HG03159 (cell line): Measurements from ENCODE around the gene TRIM73.
A peak's percentile ranks its signal among the peaks of the same experiment; 100 is the strongest.
"Not testable (repeated sequence)": the region's sequence is repeated elsewhere in the genome, so short reads cannot be mapped to it uniquely, and the experiment has no call there.

Source experiments
- ATAC-seq: cut with Tn5 transposase; IDR thresholded peaks from one replicate; pipeline ENCODE4 v1.9.1; 2021; ENCODE audit warnings: mild to moderate bottlenecking, moderate library complexity; ENCODE audit not compliant: unreplicated experiment

TRIM73 gene

DNA sequence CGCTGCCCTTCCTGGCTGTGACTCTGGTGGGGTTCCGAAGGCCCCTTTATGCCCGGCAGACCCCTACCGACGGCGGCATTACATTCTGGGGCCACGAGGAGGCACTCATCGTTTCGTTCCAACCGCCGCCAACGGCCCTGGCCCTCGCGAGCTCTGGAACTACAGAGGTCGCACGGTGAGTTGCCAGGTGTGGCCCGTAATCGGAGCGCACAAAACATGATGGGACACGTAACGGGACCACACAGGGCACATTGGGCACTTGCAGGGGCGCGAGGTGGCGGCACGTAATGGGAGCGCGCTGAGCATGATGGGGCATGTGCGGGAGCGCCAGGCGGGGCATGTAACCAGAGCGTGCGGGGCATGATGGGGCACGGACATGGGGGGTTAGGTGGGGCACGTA lies at the start of gene TRIM73:
TRIM73 (plus strand) TSS at position 301 of the 400 bp plus-strand sequence. CDS start 3,305 bp downstream, outside the sequence.
- ATAC-seq: not testable (repeated sequence)

DNA sequence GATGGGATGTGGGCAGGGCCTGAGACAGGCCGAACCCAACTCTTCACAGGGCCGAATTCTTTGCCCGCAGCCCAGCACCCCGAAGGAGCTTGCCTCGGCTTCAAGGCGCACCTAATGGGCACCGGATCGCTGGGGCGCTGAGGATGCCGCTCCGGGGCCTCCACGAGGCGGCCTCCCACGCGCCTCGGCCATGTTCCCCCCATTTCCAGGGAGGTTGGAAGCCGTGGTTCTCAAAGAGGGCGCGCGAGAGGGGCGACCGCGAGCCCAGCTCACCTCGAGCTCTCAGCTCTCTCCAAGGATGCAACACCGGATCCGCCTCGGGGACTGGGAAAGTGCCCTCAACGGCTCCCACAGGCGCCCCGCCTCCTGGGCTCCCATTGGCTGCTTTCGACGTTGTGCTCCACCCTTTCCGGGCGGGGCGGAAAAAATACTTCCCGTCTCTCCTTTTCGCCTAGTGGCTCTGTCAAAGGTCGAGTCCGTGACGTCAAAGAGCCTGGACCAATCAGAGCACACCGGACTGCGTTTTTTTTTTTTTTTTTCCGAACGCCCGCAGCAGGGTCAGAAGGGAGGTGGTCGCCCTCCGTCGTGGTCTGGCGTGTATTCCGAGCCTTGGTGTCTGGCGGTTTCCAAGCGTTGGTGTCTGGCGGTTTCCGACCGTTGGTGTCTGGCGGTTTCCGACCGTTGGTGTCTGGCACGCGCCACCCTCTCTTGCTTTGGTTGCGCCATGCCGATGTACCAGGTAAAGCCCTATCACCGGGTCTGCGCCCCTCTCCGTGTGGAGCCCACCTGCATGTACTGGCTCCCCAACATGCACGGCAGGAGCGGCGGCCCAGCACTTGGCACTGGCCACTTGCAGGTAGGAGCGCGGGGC lies 36.5 kb upstream of the TRIM73 start:
- ATAC-seq: peak; percentile 73

DNA sequence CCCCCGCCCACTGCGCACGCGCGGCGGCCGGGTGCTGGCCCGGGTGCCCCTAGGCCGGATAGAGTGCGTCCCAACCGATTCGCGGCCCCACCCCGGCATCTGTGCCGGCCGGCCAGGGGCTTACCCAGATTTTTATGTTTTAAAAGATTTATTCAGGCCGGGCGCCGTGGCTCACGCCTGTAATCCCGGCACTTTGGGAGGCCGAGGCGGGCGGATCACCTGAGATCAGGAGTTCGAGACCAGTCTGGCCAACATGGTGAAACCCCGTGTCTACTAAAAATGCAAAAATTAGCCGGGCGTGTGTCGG lies 35.9 kb upstream of the TRIM73 start:
- not testable (repeated sequence) for ATAC-seq

DNA sequence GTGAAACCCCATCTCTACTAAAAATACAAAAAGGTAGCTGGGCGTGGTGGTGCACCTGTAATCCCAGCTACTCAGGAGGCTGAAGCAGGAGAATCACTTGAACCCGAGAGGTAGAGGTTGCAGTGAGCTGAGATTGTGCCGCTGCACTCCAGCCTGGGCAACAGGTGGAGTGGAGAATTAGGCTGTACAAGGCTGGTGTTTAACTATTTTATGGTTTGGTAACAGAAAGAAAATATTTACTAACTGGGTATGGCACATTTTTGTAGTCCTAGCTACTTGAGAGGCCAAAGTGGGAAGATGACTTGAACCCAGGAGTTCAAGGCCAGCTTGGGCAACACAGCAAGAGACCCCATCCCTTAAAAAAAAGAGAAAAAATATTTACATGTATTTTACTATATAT lies 31.4 kb upstream of the TRIM73 start:
- not testable (repeated sequence) for ATAC-seq

DNA sequence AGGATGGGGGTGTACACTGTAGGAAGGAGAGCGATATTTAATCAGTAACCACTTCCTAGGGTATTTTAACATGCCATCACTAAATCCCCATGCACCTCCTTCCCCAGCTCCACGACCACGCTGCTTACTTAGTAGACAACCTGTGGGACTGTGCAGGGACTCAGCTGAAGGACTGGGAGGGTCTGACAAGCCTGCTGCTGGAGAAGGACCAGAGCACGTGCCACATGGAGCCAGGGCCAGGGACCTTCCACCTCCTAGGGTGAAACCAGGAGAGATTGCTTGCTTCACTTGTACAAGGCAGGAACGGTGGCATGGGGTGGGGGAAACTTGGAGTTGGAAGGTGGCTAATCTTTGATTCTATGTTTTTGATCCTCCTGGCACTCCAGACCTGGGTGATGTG lies 28.8 kb upstream of the TRIM73 start:
- not testable (repeated sequence) for ATAC-seq

DNA sequence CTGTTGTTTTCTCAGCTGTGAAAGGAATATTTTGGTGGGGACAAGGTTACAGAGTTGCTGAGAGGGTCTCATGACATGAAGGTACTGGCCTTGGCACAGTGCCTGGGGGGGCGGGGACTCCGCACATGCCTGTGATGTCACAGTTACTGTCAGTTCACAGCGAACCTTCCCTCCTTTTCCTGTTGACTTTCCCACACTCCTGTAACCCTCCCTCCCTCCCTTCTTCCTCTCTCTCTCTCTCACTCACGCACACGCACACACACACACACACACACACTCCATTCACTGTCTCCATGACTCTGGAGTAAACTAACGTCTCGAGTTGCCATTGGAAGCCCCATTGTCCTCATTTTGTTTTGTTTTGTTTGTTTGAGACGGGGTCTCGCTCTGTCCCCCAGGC lies 28.1 kb upstream of the TRIM73 start:
- not testable (repeated sequence) for ATAC-seq

DNA sequence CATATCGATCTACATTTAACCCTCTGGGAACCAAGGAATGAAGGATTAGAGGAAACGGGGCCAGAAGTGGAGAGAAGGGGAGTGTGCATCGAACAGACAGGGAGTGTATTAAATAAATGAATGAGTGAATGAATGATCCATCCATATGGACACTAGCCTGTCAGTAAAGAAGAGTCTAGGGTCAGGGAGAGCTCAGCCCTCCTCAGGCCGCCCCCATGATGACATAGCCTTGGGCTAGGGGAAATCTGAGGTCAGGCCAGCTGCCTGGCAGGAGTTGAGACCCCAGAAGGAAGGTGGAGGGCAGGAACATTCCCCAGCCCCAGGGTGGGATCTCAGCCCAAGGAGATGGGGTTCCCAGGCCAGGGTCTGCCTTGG lies 21.3 kb upstream of the TRIM73 start:
- ATAC-seq: not testable (repeated sequence)

DNA sequence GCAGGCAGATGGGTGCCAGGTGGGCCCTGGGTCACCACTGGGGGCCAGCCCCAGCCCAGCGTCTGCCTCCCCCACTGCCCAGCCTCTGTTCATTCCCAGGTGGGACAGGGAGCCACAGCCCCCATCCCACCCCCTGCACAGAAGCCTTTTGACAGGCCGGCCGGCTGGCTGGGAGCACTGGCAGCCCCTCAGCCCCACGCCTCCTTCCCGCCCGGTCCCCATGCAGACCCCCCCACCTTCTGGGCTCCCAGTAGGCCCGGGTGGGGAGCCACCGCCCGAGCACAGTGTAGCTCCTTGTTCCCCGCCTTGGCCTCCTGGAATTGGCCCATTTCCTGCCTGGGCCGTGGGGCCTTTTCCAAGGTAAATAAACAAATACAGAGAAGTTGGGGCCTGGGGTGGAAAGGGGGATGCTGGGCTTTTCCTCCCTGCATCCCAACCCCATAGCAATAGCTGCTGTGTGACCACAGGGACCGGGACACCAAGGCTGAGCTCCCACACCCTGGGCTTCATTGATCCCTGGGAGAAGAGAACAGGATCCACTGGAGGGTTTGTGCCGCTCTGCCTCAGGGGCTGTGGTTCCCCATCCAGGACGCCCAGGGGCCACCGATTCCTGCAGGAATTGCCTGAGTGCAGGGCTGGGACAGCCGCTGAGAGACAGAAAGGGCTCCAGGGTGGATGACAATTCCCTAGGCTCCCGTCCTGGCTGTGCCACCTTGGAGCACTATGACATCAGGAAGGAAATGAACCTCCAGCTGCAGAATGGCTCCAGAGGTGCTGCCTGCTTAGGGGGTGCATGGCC lies 20.7 kb upstream of the TRIM73 start:
- ATAC-seq: not testable (repeated sequence)

DNA sequence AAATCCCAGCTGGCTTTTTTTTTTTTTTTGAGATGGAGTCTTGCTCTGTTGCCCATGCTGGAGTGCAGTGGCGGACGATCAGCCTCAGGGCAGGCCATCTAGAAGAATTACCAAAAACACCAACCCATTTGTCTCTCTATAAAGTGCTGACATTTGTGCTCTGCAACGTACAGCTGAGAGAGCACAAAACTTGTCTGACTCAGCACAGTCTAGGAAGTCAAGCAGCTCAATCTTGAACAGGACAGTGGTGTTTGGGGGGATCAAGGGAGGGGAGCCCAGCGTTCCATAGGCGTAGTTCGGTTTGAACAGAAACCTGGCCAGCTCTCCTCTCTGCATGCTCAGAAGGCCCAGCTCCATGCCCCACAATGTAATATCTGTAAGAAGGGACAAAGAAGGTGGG lies 2.2 kb upstream of the TRIM73 start:
- not testable (repeated sequence) for ATAC-seq

DNA sequence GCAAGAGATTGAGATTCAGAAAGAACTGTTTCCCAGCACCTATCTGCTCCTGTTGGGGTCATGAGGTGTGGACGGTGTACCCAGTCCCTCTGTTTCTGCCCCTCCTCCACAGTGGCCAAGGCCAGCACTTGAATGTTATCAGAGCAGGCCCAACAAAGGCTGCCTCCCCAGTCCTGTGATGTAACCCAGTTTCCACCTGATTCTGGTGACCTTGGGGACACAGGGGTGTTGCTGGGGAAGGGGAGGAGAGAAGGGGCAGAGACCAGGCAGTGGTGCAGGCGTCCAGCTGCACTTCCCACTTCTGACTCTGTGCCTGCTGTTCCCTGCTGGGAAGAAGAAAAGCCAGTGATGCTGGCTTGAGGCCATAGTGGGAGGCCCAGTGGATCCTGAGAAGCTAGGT lies 2.4 kb downstream of the TRIM73 start:
- ATAC-seq: not testable (repeated sequence)

DNA sequence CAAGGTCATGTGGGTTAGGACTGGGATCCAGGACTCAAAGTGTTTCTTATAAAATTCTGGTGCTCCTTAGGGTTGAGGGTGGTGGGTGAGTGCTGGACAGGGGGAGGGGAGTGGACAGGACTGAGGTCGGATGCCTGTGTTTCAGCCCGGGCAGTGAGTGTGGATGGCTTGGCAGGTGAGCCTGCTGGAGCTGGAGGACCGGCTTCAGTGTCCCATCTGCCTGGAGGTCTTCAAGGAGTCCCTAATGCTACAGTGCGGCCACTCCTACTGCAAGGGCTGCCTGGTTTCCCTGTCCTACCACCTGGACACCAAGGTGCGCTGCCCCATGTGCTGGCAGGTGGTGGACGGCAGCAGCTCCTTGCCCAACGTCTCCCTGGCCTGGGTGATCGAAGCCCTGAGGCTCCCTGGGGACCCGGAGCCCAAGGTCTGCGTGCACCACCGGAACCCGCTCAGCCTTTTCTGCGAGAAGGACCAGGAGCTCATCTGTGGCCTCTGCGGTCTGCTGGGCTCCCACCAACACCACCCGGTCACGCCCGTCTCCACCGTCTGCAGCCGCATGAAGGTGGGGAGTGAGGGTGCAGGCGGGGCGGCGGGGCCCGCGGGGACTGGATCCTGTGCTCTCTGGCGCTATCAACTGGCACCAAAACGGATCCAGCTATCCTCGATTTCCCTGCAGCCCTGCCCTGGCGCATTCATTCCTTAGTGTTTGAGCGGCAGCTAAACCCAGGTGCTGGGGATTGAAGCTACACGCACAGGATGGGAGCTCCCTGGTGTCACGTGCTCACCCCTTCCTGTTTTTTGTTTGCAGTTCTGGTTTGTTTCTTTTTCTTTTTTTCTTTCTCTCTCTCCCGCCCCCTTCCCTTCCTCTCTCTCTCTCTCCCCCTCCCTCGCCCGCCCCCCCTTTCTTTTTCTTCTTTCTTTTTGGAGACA lies 3.6 kb downstream of the TRIM73 start:
- not testable (repeated sequence) for ATAC-seq

DNA sequence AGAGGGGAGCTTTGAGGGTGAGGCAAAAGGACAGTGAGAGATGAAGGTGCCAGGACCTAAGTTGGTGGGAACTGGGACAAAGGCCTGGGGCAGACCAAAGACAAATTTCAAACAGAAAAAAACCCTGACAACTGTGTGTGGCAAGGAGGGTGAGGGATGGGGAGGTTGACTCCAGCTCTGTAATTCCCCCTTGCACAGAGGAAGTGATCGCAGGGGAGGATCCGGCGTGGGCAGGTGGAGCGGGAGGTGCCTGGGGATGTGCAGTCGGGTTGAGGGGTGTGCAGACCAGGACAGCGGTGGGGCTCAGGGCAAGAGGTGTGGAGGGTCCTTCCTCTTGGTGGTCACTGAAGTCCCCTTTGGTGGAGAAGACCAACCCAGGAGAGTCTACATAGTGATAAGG lies 5.1 kb downstream of the TRIM73 start:
- ATAC-seq: not testable (repeated sequence)

DNA sequence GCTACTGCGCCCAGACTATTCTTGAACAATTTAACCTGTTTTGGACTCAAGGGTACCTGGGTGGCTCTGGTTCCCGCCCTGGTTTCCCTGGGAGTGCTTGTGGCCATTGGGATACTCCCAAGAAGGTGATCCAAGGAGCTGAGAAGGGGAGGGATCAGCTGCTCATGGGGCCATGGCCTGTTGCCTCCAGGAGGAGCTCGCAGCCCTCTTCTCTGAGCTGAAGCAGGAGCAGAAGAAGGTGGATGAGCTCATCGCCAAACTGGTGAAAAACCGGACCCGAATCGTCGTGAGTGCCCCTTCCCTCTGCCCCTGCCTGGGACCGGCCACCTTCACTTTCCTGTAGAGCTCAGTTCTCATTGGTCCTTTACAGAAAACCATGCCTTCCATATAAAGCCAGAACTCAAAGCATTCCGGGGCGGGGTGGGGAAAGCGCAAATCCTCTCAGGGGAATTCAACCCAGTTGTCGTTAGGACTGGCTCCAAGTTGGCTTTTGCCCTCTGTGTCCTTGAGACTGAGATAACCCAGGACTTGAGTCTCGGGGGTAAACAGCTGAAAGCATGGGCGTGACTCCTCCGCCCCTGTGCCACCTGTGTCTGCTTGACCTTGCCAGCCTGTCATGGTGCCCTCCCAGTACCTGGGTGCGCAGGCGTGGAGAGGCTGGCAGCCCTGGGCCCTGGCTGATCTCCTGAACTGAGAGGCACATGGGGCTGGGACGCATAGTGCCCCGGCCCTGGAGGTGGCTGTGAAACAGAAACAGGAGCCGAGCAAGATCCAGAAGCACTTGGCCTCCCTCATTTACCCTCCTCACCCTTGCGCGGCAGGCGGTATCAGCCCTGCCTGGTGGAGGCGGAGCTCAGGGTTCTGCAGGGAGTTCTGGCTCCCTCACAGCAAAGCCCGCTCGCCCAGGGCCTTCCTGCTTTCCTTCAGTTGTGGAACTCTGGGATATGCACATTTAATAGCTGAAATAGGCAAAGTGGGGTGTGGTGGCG lies 8.3 kb downstream of the TRIM73 start:
- not testable (repeated sequence) for ATAC-seq

DNA sequence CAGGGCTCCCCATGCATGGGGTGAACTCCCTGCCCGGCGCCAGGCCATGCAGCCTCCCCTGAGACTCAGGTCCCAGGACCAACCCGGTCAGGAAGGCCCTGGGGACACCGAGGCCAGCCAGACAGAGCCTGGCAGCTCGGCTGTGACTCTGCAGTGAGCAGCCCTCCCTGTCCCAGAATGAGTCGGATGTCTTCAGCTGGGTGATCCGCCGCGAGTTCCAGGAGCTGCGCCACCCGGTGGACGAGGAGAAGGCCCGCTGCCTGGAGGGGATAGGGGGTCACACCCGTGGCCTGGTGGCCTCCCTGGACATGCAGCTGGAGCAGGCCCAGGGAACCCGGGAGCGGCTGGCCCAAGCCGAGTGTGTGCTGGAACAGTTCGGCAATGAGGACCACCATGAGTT lies 9.2 kb downstream of the TRIM73 start:
- ATAC-seq: not testable (repeated sequence)

DNA sequence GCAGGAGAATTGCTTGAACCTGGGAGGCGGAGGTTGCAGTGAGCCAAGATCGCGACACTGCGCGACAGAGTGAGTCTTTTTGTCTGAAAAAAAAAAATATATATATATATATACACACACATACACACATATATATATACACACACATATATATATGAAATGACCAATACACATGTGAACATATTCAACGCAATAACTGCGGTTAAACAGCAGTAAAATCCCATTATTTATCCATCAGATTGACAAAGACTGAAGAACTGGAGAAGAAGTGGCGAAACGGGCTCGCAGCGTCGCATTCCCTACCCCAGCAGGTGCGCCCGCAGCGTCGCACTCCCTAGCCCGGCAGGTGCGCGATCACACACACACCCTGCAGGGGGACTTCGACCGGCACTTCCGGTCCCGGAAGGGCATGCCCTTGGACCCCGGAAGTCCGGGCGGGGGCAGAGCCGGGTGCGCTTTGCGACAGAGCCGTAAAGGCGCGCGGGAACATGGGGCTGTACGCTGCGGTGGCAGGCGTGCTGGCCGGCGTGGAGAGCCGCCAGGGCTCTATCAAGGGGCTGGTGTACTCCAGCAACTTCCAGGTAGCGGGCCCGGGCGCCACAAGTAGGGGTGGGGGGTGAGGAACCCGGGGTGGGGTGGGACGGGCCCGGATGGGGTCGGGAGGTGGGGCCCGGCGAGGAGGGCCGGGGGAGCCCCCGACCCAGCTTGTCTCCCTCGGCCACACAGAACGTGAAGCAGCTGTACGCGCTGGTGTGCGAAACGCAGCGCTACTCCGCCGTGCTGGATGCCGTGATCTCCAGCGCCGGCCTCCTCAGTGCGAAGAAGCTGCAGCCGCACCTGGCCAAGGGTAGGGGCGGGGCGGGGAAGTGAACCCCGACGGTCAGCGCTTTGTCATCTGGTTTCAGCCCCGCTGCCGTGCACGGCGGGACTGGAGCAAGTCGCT lies 14.7 kb downstream of the TRIM73 start:
- peak; percentile 89 for ATAC-seq

DNA sequence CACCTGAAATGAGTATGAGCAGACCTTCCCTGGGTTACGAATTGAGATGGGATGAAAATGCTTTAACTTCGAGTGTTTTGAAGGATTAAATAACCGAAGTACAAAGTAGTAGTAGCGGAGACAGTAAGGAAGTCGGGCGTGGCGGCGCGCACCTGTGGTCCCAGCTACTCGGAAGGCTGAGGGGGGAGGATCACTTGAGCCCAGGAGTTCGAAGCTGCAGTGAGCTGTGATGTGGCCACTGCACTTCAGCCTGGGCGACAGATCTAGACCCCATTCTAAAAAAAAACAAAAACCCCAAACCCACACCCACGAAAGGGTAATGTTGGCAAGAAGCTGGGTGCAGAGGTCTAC lies 15.4 kb downstream of the TRIM73 start:
- not testable (repeated sequence) for ATAC-seq

DNA sequence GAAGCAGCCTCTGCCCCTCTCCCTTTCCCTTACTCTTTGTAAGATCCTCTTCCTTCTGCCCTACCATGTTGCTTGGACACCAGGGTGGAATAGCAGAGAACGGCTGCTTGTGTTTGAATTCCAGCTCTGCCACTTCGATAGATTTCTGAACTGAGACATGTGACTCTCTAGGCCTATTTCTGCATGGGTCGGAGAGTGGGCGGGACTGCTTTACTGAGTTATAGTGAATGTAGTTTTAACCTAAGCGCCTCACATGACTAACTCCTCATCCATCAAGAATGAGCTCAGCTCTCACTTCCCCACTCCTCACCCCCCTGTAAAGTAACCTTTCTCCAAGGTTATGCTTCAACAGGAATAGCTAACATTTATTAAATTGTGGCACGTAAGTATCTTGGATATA lies 18.8 kb downstream of the TRIM73 start:
- not testable (repeated sequence) for ATAC-seq

DNA sequence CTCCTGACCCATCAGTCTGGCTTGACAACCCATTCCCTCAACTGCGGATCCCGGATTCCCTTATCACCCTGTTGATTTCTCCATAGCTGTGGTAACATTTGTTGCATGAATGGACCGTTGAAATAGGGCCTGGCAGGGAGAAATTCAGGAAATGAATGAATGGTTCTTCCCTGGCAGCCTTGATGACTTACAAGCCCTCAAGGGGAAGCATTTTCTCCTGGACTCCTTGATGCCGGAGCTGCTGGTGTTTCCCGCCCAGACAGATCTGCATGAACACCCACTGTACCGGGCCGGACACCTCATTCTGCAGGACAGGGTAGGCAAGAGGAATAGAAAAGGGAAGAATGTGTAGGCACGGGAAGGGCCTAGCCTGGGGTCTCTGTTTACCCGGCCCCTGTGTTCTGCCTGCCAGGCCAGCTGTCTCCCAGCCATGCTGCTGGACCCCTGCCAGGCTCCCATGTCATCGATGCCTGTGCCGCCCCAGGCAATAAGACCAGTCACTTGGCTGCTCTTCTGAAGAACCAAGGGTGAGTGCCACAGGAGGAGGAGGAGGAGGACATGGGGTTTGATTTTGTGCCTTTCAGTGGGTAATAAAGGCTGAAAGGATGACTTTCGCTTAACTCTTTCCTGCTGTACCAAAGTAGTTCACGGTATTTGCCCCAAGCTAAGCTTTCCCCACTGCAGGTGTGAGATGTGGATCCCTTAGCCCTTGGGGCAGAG lies 19.4 kb downstream of the TRIM73 start:
- not testable (repeated sequence) for ATAC-seq
